HEK293 (cell line): ENCODE measurements around the gene CNP.

Experiments
- CTCF ChIA-PET: fragments of 350-600 bp; formaldehyde crosslinking; extraction: SDS; loops from one replicate; lab custom pipeline; 2021; ENCODE audit warnings: antibody characterized with exemption; lab: Yijun Ruan, JAX
- POLR2A ChIA-PET: fragments of 300-600 bp; formaldehyde crosslinking; extraction: SDS; loops from one replicate; lab custom pipeline; 2020; ENCODE audit warnings: antibody characterized with exemption, inconsistent platforms; lab: Yijun Ruan, JAX
- H3K27ac ChIP-seq: fragments of 200-500 bp; sonication (Bioruptor generic); 2 replicates; pipeline ENCODE4 v1.5.1; 2014; ENCODE audit warnings: low read depth, low read length, control low read depth, inconsistent platforms; ENCODE audit errors: extremely low read depth
- H3K36me3 ChIP-seq, 2 experiments: fragments of 200-500 bp in 1 of 2; sonication (Bioruptor generic) in 1 of 2; 1 replicate in 1 of 2; 2 replicates in 1 of 2; pipeline ENCODE4 v1.5.1; 2014 to 2017; ENCODE audit warnings: inconsistent platforms in 2 of 2, low read length in 2 of 2; ENCODE audit not compliant: control insufficient read depth in 2 of 2, insufficient read depth in 1 of 2
- H3K4me1 ChIP-seq: fragments of 200-500 bp; sonication (Bioruptor generic); 2 replicates; pipeline ENCODE4 v1.5.1; 2014; ENCODE audit warnings: mild to moderate bottlenecking, low read length, inconsistent platforms; ENCODE audit not compliant: control insufficient read depth, insufficient read depth
- H3K4me3 ChIP-seq: 2 replicates; pipeline ENCODE4 v1.5.1; 2011; ENCODE audit warnings: low read depth, mild to moderate bottlenecking, control low read depth, low read length, moderate library complexity
- H3K9me3 ChIP-seq: fragments of 200-500 bp; sonication (Bioruptor generic); 2 replicates; pipeline ENCODE4 v1.5.1; 2014; ENCODE audit warnings: low read depth, low read length, inconsistent platforms; ENCODE audit not compliant: control insufficient read depth, insufficient read depth
- HOXC10 ChIP-seq: sonication (generic); formaldehyde crosslinking; IDR thresholded peaks from 2 replicates; pipeline ENCODE4 v1.8.1; 2023; ENCODE audit warnings: mild to moderate bottlenecking, missing genetic modification reagents
- KLF1 ChIP-seq: fragments of 450-650 bp; formaldehyde crosslinking; IDR thresholded peaks from 2 replicates; pipeline ENCODE4 v1.5.1; 2016; ENCODE audit warnings: missing biosample characterization, missing genetic modification characterization
- KLF7 ChIP-seq: fragments of 450-650 bp; formaldehyde crosslinking; IDR thresholded peaks from 2 replicates; pipeline ENCODE4 v1.5.1; 2016; ENCODE audit warnings: missing biosample characterization, missing genetic modification characterization, borderline replicate concordance
- OVOL3 ChIP-seq: fragments of 450-650 bp; formaldehyde crosslinking; IDR thresholded peaks from 2 replicates; pipeline ENCODE4 v1.5.1; 2016; ENCODE audit warnings: missing biosample characterization, missing genetic modification characterization
- RBAK ChIP-seq: fragments of 450-650 bp; formaldehyde crosslinking; IDR thresholded peaks from 2 replicates; pipeline ENCODE4 v1.5.1; 2016; ENCODE audit warnings: missing biosample characterization, missing genetic modification characterization
- REPIN1 ChIP-seq: fragments of 450-650 bp; formaldehyde crosslinking; IDR thresholded peaks from 2 replicates; pipeline ENCODE4 v1.5.1; 2017; ENCODE audit warnings: missing biosample characterization, missing genetic modification characterization, low read depth
- SALL2 ChIP-seq: fragments of 450-650 bp; formaldehyde crosslinking; IDR thresholded peaks from 2 replicates; pipeline ENCODE4 v1.5.0; 2017; ENCODE audit warnings: missing biosample characterization, mild to moderate bottlenecking, missing genetic modification characterization, borderline replicate concordance
- ZBTB48 ChIP-seq: fragments of 450-650 bp; formaldehyde crosslinking; IDR thresholded peaks from 2 replicates; pipeline ENCODE4 v1.5.1; 2016; ENCODE audit warnings: missing biosample characterization, missing genetic modification characterization
- ZIC2 ChIP-seq: fragments of 450-650 bp; formaldehyde crosslinking; IDR thresholded peaks from 2 replicates; pipeline ENCODE4 v1.5.1; 2016; ENCODE audit warnings: missing biosample characterization, missing genetic modification characterization
- ZNF157 ChIP-seq: fragments of 450-650 bp; formaldehyde crosslinking; IDR thresholded peaks from 2 replicates; pipeline ENCODE4 v1.5.1; 2016; ENCODE audit warnings: missing biosample characterization, missing genetic modification characterization
- ZNF175 ChIP-seq: fragments of 450-650 bp; formaldehyde crosslinking; IDR thresholded peaks from 2 replicates; pipeline ENCODE4 v1.5.1; 2016; ENCODE audit warnings: missing biosample characterization, missing genetic modification characterization
- ZNF221 ChIP-seq: fragments of 450-650 bp; formaldehyde crosslinking; IDR thresholded peaks from 2 replicates; pipeline ENCODE4 v1.5.1; 2017; ENCODE audit warnings: missing biosample characterization, missing genetic modification characterization, borderline replicate concordance
- ZNF274 ChIP-seq, 2 experiments: fragments of 200-500 bp in 1 of 2; fragments of 450-650 bp in 1 of 2; sonication (Bioruptor generic) in 1 of 2; formaldehyde crosslinking in 1 of 2; IDR thresholded peaks; 2 replicates each; pipeline versions ENCODE4 v1.5.1 to v1.6.1; 2014 to 2016; ENCODE audit warnings: borderline replicate concordance in 1 of 2, inconsistent platforms in 1 of 2, low read length in 1 of 2, missing biosample characterization in 1 of 2, missing genetic modification characterization in 1 of 2
- ZNF404 ChIP-seq: fragments of 450-650 bp; formaldehyde crosslinking; IDR thresholded peaks from 2 replicates; pipeline ENCODE4 v1.5.1; 2017; ENCODE audit warnings: missing biosample characterization, missing genetic modification characterization
- ZNF529 ChIP-seq: fragments of 450-650 bp; formaldehyde crosslinking; IDR thresholded peaks from 2 replicates; pipeline ENCODE4 v1.5.1; 2017; ENCODE audit warnings: missing genetic modification characterization, missing biosample characterization; ENCODE audit not compliant: insufficient replicate concordance
- ZNF530 ChIP-seq: fragments of 450-650 bp; formaldehyde crosslinking; IDR thresholded peaks from 2 replicates; pipeline ENCODE4 v1.5.1; 2016; ENCODE audit warnings: low read depth, missing biosample characterization, missing genetic modification characterization
- ZNF544 ChIP-seq: fragments of 450-650 bp; formaldehyde crosslinking; IDR thresholded peaks from 2 replicates; pipeline ENCODE4 v1.5.0; 2017; ENCODE audit warnings: missing biosample characterization, missing genetic modification characterization
- ZNF561 ChIP-seq: fragments of 450-650 bp; IDR thresholded peaks from 2 replicates; pipeline ENCODE4 v1.5.1; 2018; ENCODE audit warnings: missing biosample characterization, missing genetic modification characterization, borderline replicate concordance
- ZNF626 ChIP-seq: fragments of 450-650 bp; sonication (Bioruptor Pico); formaldehyde crosslinking; IDR thresholded peaks from 2 replicates; pipeline ENCODE4 v1.5.1; 2018; ENCODE audit warnings: missing biosample characterization, missing genetic modification characterization, inconsistent platforms
- ZNF701 ChIP-seq: fragments of 450-650 bp; formaldehyde crosslinking; IDR thresholded peaks from 2 replicates; pipeline ENCODE4 v1.5.1; 2016; ENCODE audit warnings: missing biosample characterization, missing genetic modification characterization
- ZNF785 ChIP-seq: fragments of 450-650 bp; formaldehyde crosslinking; IDR thresholded peaks from 2 replicates; pipeline ENCODE4 v1.5.1; 2016; ENCODE audit warnings: missing biosample characterization, missing genetic modification characterization
- ZSCAN30 ChIP-seq: fragments of 450-650 bp; IDR thresholded peaks from 2 replicates; pipeline ENCODE4 v1.5.1; 2018; ENCODE audit warnings: missing biosample characterization, mild to moderate bottlenecking, missing genetic modification characterization, moderate library complexity
- TF ChIP-seq, protein P1 (sequence below): fragments of 450-650 bp; formaldehyde crosslinking; IDR thresholded peaks from 2 replicates; pipeline ENCODE4 v1.5.1; 2016; ENCODE audit warnings: missing biosample characterization, missing genetic modification characterization
- TF ChIP-seq, protein P2 (sequence below): fragments of 450-650 bp; formaldehyde crosslinking; IDR thresholded peaks from 2 replicates; pipeline ENCODE4 v1.5.1; 2016; ENCODE audit warnings: missing biosample characterization, missing genetic modification characterization

The CNP gene

DNA sequence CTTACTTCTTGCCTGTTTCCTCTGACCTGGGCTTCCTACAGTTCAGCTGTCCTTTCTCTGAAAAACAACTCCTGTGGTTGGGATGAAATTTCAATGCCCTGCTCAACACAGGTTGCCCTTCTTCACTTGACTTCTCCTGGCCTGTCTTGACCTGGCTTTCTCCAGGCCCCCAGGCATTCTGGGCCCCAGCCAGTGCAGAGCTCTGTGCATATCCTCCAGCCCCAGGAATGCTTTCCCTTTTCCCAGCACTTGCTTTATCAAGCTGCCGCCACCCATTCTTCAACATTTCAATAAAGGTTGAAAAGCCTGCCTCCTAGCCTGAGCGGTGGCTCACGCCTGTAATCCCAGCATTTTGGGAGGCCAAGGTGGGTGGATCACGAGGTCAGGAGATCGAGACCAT is 25.4 kb upstream of the CNP start:
- Histone ChIP-seq H3K27ac (no peak overlapping the region), H3K4me3 (no peak overlapping the region), H3K9me3 (no peaks in the 10 kb centered on the region), H3K4me1 (no peaks in the 10 kb centered on the region)
- CTCF ChIA-PET: interaction anchor here (0.7 kb wide), 1 partner anchor 20 kb away, joined by 3 read pairs; no protein-coding TSS in a partner anchor
- POLR2A ChIA-PET: no interaction called here
- TF ChIP-seq SALL2 (no peak), REPIN1 (tag by site-specific recombination) (no peak), KLF1 (tag by site-specific recombination) (no peak), ZNF701 (tag by site-specific recombination) (no peak), OVOL3 (tag by site-specific recombination) (no peak), ZBTB48 (tag by site-specific recombination) (no peak), ZNF221 (tag by site-specific recombination) (no peak), ZNF544 (tag by site-specific recombination) (no peak), ZNF175 (tag by site-specific recombination) (no peak), ZSCAN30 (tag by site-specific recombination) (no peak), ZIC2 (tag by site-specific recombination) (no peak), HOXC10 (no peak), KLF7 (tag by site-specific recombination) (no peak), ZNF404 (tag by site-specific recombination) (no peak), ZNF529 (tag by site-specific recombination) (no peak)
- TF ChIP-seq, protein P1, sequence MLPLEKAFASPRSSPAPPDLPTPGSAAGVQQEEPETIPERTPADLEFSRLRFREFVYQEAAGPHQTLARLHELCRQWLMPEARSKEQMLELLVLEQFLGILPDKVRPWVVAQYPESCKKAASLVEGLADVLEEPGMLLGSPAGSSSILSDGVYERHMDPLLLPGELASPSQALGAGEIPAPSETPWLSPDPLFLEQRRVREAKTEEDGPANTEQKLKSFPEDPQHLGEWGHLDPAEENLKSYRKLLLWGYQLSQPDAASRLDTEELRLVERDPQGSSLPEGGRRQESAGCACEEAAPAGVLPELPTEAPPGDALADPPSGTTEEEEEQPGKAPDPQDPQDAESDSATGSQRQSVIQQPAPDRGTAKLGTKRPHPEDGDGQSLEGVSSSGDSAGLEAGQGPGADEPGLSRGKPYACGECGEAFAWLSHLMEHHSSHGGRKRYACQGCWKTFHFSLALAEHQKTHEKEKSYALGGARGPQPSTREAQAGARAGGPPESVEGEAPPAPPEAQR (tag by site-specific recombination): no peak
- TF ChIP-seq, all 188 proteins: peak for 0
- H3K36me3 ChIP-seq: peaks cover 0 to 19% of the 10 kb centered on the region in 2 experiments; a peak in 1 of 3 replicates

DNA sequence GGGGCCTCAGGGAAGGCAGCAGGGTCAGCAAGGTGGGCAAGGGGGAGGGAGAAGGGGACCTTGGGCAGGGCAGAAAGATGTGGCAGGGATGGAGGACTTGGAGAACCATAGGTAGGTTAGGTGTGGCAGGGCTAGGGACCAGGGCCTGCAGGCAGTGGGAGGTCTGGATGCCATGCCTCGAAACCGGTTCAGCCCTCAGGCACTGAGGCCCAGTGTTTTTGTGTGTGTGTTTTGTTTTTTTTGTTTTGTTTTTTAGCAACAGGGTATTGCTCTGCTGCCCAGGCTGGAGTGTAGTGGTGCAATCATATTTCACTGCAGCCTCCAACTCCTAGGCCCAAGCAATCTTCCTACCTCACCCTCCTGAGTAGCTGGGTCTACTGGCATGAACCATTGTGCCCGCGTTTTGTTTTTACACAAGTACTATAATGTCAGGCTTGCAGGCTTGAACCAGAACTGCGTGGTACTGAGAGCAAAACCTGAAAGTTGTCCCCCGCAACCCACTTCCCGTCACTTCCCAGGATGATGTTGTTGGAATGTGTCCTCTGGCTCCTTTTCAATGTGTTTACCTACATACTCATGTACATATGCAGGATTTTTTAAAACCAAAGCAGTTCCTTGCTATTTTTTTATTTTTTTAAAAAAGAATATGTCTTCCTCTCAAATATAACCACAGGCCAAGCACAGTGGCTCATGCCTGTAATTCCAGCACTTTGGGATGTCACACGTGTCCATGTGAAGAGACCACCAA is 23.8 kb upstream of the CNP start:
- H3K27ac ChIP-seq: no peak overlapping the region
- TF ChIP-seq ZNF626 (tag by site-specific recombination) (no peak), ZNF785 (tag by site-specific recombination) (no peak), ZNF274 (IDR thresholded peaks at IDR 0.05; ENCODE audit: low read length) (no peak), ZNF274 (tag by site-specific recombination; IDR thresholded peaks at IDR 0.05; ENCODE audit: borderline replicate concordance) (no peak), ZNF157 (tag by site-specific recombination) (no peak), RBAK (tag by site-specific recombination) (no peak), ZNF530 (no peak), ZNF561 (no peak)
- TF ChIP-seq, protein P2, sequence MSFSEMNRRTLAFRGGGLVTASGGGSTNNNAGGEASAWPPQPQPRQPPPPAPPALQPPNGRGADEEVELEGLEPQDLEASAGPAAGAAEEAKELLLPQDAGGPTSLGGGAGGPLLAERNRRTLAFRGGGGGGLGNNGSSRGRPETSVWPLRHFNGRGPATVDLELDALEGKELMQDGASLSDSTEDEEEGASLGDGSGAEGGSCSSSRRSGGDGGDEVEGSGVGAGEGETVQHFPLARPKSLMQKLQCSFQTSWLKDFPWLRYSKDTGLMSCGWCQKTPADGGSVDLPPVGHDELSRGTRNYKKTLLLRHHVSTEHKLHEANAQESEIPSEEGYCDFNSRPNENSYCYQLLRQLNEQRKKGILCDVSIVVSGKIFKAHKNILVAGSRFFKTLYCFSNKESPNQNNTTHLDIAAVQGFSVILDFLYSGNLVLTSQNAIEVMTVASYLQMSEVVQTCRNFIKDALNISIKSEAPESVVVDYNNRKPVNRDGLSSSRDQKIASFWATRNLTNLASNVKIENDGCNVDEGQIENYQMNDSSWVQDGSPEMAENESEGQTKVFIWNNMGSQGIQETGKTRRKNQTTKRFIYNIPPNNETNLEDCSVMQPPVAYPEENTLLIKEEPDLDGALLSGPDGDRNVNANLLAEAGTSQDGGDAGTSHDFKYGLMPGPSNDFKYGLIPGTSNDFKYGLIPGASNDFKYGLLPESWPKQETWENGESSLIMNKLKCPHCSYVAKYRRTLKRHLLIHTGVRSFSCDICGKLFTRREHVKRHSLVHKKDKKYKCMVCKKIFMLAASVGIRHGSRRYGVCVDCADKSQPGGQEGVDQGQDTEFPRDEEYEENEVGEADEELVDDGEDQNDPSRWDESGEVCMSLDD (tag by site-specific recombination): no peak
- H3K4me1 ChIP-seq: no peaks in the 10 kb centered on the region
- H3K9me3 ChIP-seq: no peaks in the 10 kb centered on the region
- H3K4me3 ChIP-seq: no peak overlapping the region
- POLR2A ChIA-PET: no interaction called here
- CTCF ChIA-PET: interaction anchor here (1.6 kb wide), 1 partner anchor 9 kb away, joined by 4 read pairs; no protein-coding TSS in a partner anchor
- peaks cover 0 to 7% of the 10 kb centered on the region in 2 experiments; a peak in 2 of 3 replicates for H3K36me3 ChIP-seq
